Kidney epithelial cell (primary cell): Measurements from ENCODE around the gene NTS. TPM values are rescaled to one million over a fixed set of nuclear protein-coding genes. Genes with fewer than 3 reads are reported as not detected.

Source experiments
- DNase-seq: peaks from one replicate; pipeline ENCODE4 v3.0.0-alpha.2; 2010; ENCODE audit warnings: low read depth
- H3K27me3 ChIP-seq: 2 replicates; pipeline ENCODE4 v1.6.0; 2011; ENCODE audit warnings: low read length; ENCODE audit not compliant: control insufficient read depth, insufficient read depth
- H3K36me3 ChIP-seq: 2 replicates; pipeline ENCODE4 v1.5.1; 2011; ENCODE audit warnings: low read length; ENCODE audit not compliant: control insufficient read depth, insufficient read depth
- H3K4me3 ChIP-seq: 2 replicates; pipeline ENCODE4 v1.5.1; 2011; ENCODE audit warnings: low read depth, mild to moderate bottlenecking, control low read depth, low read length
- total RNA-seq: library from RNA; depleted of rRNA; stranded (reverse); fragments of >200 nt; gene quantifications from 2 replicates; pipeline ENCODE4 v1.2.3, GENCODE V29; 2015
- TF ChIP-seq, protein P1 (sequence below): IDR thresholded peaks from 2 replicates; pipeline ENCODE4 v1.5.1; 2011; ENCODE audit warnings: mild to moderate bottlenecking, moderate library complexity, low read length, control low read depth, inconsistent platforms; ENCODE audit not compliant: insufficient read depth, poor library complexity, severe bottlenecking

The NTS gene, protein sequence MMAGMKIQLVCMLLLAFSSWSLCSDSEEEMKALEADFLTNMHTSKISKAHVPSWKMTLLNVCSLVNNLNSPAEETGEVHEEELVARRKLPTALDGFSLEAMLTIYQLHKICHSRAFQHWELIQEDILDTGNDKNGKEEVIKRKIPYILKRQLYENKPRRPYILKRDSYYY
- not detected in 2 replicates for total RNA-seq

- Histone ChIP-seq H3K27me3 (no peaks in the 10 kb centered on the region), H3K36me3 (no peaks in the 10 kb centered on the region), H3K4me3 (no peak within 1 kb of the TSS)
- DNase-seq, result no peak
- TF ChIP-seq, protein P1, sequence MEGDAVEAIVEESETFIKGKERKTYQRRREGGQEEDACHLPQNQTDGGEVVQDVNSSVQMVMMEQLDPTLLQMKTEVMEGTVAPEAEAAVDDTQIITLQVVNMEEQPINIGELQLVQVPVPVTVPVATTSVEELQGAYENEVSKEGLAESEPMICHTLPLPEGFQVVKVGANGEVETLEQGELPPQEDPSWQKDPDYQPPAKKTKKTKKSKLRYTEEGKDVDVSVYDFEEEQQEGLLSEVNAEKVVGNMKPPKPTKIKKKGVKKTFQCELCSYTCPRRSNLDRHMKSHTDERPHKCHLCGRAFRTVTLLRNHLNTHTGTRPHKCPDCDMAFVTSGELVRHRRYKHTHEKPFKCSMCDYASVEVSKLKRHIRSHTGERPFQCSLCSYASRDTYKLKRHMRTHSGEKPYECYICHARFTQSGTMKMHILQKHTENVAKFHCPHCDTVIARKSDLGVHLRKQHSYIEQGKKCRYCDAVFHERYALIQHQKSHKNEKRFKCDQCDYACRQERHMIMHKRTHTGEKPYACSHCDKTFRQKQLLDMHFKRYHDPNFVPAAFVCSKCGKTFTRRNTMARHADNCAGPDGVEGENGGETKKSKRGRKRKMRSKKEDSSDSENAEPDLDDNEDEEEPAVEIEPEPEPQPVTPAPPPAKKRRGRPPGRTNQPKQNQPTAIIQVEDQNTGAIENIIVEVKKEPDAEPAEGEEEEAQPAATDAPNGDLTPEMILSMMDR, result no peak
Observed at GRCh38 chr12:85874031-85874461, at the start of gene NTS. Gene NTS, plus strand, starts transcription at chr12:85874295. Its CDS starts 109 bp downstream, at chr12:85874404.

GRCh38 chr12:85825746-85826145, 48.3 kb upstream of the NTS start:
- peak; percentile 89 for DNase-seq
- Histone ChIP-seq H3K4me3 (no peak overlapping the region), H3K27me3 (no peaks in the 10 kb centered on the region), H3K36me3 (no peaks in the 10 kb centered on the region)
- TF ChIP-seq, protein P1, result no peak

- TF ChIP-seq, protein P1, result no peak
- Histone ChIP-seq H3K36me3 (no peaks in the 10 kb centered on the region), H3K4me3 (no peak overlapping the region), H3K27me3 (no peaks in the 10 kb centered on the region)
- DNase-seq, result no peak
Observed at GRCh38 chr12:85828576-85828975, 45.5 kb upstream of the NTS start.

DNA sequence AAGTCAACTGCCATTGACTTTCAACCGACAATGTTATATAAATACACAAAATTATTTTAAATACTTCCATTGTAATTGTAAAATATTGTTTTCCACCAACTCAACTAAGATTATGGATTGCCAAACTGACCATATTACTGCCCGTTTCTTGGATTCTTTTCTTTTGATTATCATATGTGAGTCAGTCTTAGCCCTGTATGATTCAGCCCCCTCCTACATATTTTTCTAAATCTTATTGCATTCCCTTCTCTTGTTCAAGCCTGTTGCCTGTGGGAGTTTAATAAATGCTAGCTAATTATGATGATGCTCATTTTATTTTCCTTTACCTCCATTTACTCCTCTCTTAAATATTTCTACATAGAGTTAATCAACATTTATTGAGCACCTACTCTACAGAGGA, 44.7 kb upstream of the NTS start:
- TF ChIP-seq, protein P1, result no peak
- H3K4me3 ChIP-seq, result no peak overlapping the region
- H3K27me3 ChIP-seq, result no peaks in the 10 kb centered on the region
- no peak for DNase-seq
- no peaks in the 10 kb centered on the region for H3K36me3 ChIP-seq

DNA sequence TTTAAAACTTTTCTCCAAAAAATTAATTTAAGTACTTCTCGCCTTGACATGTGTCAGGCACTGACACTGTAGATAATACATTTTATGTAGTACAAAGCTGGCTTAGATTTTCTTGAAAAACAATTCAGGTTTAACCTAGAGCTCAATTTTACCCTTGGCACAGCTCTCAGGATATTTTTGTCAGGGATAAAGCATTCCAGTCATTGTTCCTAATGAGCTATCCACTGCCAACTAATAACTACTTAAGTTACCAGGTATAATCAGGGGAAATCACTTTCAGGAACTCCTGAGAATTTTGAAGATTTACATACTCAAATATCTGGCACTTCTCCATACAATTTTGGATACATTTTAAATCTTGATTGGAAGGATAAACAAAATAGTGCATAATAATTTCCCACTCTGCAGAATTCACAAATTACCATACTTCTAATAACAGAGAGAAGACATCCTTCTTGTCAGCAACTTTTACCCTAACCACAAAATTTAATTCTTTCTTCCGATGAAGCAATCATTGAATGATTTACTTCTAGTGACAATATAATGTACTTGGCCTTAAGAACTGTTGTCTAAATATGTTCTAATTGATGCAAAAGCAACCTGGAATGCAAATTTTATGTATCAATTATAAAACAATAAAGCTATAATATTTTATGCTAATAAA, 42.6 kb upstream of the NTS start:
- DNase-seq, result no peak
- TF ChIP-seq, protein P1, result no peak
- Histone ChIP-seq H3K27me3 (no peaks in the 10 kb centered on the region), H3K4me3 (no peak overlapping the region), H3K36me3 (no peaks in the 10 kb centered on the region)
